ENCODE results near the gene MRPL19. TPM values are rescaled to one million over a fixed set of nuclear protein-coding genes. Genes with fewer than 3 reads are reported as not detected.

The MRPL19 gene
- polyA plus RNA-seq, 1 donor (not counting 4 experiments of a cell fraction or from before 2014, with no cell fraction given): 84.0 TPM

GRCh38 chr2:75603477-75603876, 43.1 kb upstream of the MRPL19 start:
- no peak for DNase-seq (ENCODE audit: low read depth, low spot score)
- FAIRE-seq: no peak

DNA sequence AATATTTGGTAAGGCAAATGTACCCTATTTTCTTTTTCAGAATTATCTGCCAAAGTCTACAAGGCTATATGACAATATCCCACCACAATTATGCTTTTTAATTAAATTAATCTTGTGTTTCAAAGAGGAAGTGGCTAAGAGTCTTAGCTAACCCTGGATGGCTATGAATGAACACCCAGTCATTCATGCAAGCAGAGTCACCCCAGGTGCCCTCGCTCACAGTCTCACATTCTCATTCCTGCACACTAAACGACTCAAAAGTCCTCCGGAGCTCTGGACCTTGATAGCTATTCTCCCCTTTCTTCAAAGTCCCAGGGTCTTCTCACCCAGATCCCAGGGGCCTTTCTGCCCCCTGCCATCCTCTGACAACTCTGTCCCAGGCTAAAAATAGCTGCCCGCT, 42.1 kb upstream of the MRPL19 start:
- H3K4me1 ChIP-seq (ENCODE audit: control insufficient read depth, extremely low read depth, insufficient read depth, low read length): peaks cover 83% of the 10 kb centered on the region

More at GRCh38 chr2:75603477-75603876, 43.1 kb upstream of the MRPL19 start:
- Histone ChIP-seq H3K9me3 (ENCODE audit: control insufficient read depth, low read depth, low read length) (no peaks in the 10 kb centered on the region), H3K36me3 (ENCODE audit: control insufficient read depth in 2 of 2, extremely low read depth in 1 of 2, insufficient read depth in 2 of 2, low read length in 2 of 2) (no peaks in the 10 kb centered on the region), H3K4me1 (ENCODE audit: control insufficient read depth, extremely low read depth, insufficient read depth, low read length) (peaks cover 77% of the 10 kb centered on the region), H3K27ac (ENCODE audit: control insufficient read depth, insufficient read depth, low read length) (peak overlapping the region; percentile 47), H3K4me3 (ENCODE audit: control insufficient read depth in 2 of 3, extremely low read depth in 1 of 3, insufficient read depth in 2 of 3, low read depth in 1 of 3, low read length in 3 of 3) (no peak overlapping the region), H3K79me2 (ENCODE audit: control insufficient read depth, insufficient read depth, low read length) (no peaks in the 10 kb centered on the region), H3K9me1 (ENCODE audit: control insufficient read depth, extremely low read depth, insufficient read depth, low read length) (no peaks in the 10 kb centered on the region), H2AFZ (ENCODE audit: control insufficient read depth, low read length) (no peak overlapping the region), H3K27me3 (ENCODE audit: control insufficient read depth, extremely low read depth, insufficient read depth, low read length) (no peaks in the 10 kb centered on the region), H3K4me2 (ENCODE audit: control insufficient read depth, extremely low read depth, insufficient read depth, low read depth, low read length) (peak overlapping the region; percentile 35), H3K9ac (ENCODE audit: control insufficient read depth, extremely low read depth, insufficient read depth, low read length) (no peak overlapping the region), H4K20me1 (ENCODE audit: control insufficient read depth, extremely low read depth, insufficient read depth, low read length) (no peaks in the 10 kb centered on the region)
- no peak for TF ChIP-seq EZH2 (IDR thresholded peaks at IDR 0.05; ENCODE audit: low read length)
- no peak for TF ChIP-seq CTCF (optimal IDR thresholded peaks at IDR 0.05 in 1 of 3, IDR thresholded peaks at IDR 0.05 in 1 of 3, conservative IDR thresholded peaks at IDR 0.05 in 1 of 3; ENCODE audit: extremely low read depth in 1 of 3, insufficient read depth in 2 of 3, low read length in 3 of 3)
- dilution Hi-C loops (cut with MboI; ENCODE audit: extremely low pct_ligation_motif_present, low sequenced_read_pairs): no loop called here

More for the DNA sequence above, 42.1 kb upstream of the MRPL19 start:
- no peak for TF ChIP-seq CTCF (optimal IDR thresholded peaks at IDR 0.05 in 1 of 3, IDR thresholded peaks at IDR 0.05 in 1 of 3, conservative IDR thresholded peaks at IDR 0.05 in 1 of 3; ENCODE audit: extremely low read depth in 1 of 3, insufficient read depth in 2 of 3, low read length in 3 of 3)
- no peak for TF ChIP-seq EZH2 (IDR thresholded peaks at IDR 0.05; ENCODE audit: low read length)
- H3K27ac ChIP-seq (ENCODE audit: control insufficient read depth, insufficient read depth, low read length): no peak overlapping the region
- DNase-seq (ENCODE audit: low read depth, low spot score) (no peak), FAIRE-seq (peak; percentile 20)
- no peaks in the 10 kb centered on the region for H3K27me3 ChIP-seq (ENCODE audit: control insufficient read depth, extremely low read depth, insufficient read depth, low read length)
- H3K4me2 ChIP-seq (ENCODE audit: control insufficient read depth, extremely low read depth, insufficient read depth, low read depth, low read length): peak overlapping the region; percentile 11
- no peaks in the 10 kb centered on the region for H3K9me1 ChIP-seq (ENCODE audit: control insufficient read depth, extremely low read depth, insufficient read depth, low read length)
- no peak overlapping the region for H2AFZ ChIP-seq (ENCODE audit: control insufficient read depth, low read length)
- H3K9me3 ChIP-seq (ENCODE audit: control insufficient read depth, low read depth, low read length): no peaks in the 10 kb centered on the region
- dilution Hi-C loops (cut with MboI; ENCODE audit: extremely low pct_ligation_motif_present, low sequenced_read_pairs): no loop called here
- no peaks in the 10 kb centered on the region for H4K20me1 ChIP-seq (ENCODE audit: control insufficient read depth, extremely low read depth, insufficient read depth, low read length)
- no peak overlapping the region for H3K9ac ChIP-seq (ENCODE audit: control insufficient read depth, extremely low read depth, insufficient read depth, low read length)
- no peaks in the 10 kb centered on the region for H3K36me3 ChIP-seq (ENCODE audit: control insufficient read depth in 2 of 2, extremely low read depth in 1 of 2, insufficient read depth in 2 of 2, low read length in 2 of 2)
- H3K4me3 ChIP-seq (ENCODE audit: control insufficient read depth in 2 of 3, extremely low read depth in 1 of 3, insufficient read depth in 2 of 3, low read depth in 1 of 3, low read length in 3 of 3): no peak overlapping the region
- no peaks in the 10 kb centered on the region for H3K79me2 ChIP-seq (ENCODE audit: control insufficient read depth, insufficient read depth, low read length)
